Fibroblast of pulmonary artery (primary cell): ENCODE measurements around the gene PROS1.

Experiments
- DNase-seq: peaks from one replicate; pipeline ENCODE4 v3.0.0-alpha.2; 2010; ENCODE audit warnings: low read depth
- H3K4me3 ChIP-seq: replicated peaks from 2 replicates; pipeline ENCODE4 v1.5.1; 2011; ENCODE audit warnings: low read depth, mild to moderate bottlenecking, control low read depth, low read length, moderate library complexity
- TF ChIP-seq, protein P1 (sequence below): IDR thresholded peaks from 2 replicates; pipeline ENCODE4 v1.5.1; 2011; ENCODE audit warnings: mild to moderate bottlenecking, control low read depth, low read length, inconsistent platforms; ENCODE audit errors: missing control alignments

PROS1 gene

DNA sequence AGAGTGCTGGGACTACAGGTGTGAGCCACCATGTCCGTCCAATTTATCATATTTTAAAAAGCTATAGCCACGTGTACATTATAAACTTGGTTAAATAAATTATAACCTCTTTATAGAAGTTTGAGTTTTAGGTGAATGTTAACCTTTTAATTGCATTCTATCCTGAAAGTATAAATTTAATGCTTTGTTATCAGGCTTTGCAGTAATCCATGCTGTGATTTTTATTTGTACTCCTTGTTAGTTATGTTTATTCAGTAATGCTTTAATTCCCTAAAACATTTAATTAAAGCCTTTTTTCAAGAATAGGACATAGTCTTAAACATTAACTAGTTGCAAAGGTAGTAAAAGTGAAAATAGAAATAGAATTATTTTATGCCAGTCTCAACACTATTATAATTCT lies 17.9 kb upstream of the PROS1 start:
- H3K4me3 ChIP-seq = no peak overlapping the region
- TF ChIP-seq, protein P1, sequence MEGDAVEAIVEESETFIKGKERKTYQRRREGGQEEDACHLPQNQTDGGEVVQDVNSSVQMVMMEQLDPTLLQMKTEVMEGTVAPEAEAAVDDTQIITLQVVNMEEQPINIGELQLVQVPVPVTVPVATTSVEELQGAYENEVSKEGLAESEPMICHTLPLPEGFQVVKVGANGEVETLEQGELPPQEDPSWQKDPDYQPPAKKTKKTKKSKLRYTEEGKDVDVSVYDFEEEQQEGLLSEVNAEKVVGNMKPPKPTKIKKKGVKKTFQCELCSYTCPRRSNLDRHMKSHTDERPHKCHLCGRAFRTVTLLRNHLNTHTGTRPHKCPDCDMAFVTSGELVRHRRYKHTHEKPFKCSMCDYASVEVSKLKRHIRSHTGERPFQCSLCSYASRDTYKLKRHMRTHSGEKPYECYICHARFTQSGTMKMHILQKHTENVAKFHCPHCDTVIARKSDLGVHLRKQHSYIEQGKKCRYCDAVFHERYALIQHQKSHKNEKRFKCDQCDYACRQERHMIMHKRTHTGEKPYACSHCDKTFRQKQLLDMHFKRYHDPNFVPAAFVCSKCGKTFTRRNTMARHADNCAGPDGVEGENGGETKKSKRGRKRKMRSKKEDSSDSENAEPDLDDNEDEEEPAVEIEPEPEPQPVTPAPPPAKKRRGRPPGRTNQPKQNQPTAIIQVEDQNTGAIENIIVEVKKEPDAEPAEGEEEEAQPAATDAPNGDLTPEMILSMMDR = no peak
- no peak for DNase-seq

DNA sequence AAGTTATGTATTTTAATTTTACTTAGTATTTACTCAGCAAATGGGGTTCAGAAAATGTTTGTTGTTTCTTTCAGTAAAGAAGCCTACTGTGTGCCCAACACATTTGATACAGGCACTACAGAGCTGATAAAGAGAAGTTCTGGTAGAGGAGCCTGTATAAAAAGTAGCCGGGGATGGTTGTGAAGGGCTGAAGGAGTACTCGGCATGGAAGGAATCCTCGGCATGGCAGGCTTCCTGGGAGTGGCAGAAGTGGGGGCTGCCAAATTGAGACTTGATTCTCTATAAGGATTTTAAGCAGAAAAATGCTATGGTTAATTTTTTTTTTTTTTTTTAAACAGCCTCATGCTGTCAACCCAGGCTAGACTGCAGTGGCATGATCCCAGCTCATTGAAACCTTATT lies 15.5 kb upstream of the PROS1 start:
- no peak overlapping the region for H3K4me3 ChIP-seq
- TF ChIP-seq, protein P1 = no peak
- no peak for DNase-seq

DNA sequence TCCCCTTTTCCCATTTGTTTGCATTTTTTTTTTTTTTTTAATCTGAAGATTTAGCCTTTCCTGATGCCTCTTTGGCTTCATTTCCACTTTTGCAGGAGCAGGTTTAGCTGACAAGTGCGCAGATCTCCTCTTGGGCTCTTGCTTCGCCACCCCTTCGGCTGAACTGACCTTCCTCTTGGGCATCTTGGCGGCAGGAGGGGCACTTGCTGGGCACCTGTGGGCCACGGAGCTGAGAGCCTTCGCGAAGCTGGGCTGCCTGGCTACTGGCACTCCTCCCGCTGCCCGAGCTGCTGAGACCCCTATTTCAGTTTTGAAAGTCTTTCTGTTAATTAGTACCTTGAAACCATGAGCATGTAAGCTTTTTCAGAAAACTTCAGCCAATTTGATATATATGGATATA lies 15.1 kb upstream of the PROS1 start:
- H3K4me3 ChIP-seq = no peak overlapping the region
- TF ChIP-seq, protein P1 = no peak
- DNase-seq = no peak

DNA sequence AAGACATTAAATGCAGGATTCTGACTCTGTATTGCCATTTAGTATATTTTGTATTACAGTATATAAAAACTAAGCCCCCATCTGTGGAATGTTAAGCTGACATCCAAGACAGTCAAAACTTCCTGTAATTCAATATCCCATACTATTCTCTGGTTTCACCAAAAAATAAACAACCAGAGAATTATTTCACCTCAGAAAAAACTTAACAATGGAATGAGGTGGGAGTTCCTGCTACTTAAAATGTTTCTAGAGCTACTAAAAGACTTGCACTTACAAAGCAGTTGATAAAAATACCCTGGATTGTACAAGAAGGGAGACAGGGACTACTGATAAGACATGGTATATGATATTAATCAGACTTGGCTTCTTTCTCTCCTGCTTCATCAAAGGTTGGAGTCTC lies 14.6 kb upstream of the PROS1 start:
- peak; percentile 44 for DNase-seq
- TF ChIP-seq, protein P1 = no peak
- H3K4me3 ChIP-seq = no peak overlapping the region

DNA sequence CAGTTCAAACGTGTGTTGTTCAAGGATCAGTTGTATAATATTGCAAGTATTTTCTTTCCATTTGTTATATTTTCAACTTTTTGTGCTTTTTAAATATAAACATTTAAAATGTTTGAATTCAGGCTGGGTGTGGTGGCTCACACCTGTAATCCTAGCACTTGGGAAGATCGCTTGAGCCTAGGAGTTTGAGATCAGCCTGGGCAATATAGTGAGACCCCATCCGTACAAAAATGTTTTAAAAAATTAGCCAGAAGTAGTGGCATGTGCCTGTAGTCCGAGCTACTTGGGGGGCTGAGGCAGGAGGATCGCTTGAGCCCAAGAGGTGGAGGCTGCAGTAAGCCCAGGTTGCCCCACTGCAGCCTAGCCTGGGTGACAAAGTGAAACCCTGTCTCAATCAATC lies 10.9 kb upstream of the PROS1 start:
- no peak for DNase-seq
- no peak overlapping the region for H3K4me3 ChIP-seq
- TF ChIP-seq, protein P1 = no peak

DNA sequence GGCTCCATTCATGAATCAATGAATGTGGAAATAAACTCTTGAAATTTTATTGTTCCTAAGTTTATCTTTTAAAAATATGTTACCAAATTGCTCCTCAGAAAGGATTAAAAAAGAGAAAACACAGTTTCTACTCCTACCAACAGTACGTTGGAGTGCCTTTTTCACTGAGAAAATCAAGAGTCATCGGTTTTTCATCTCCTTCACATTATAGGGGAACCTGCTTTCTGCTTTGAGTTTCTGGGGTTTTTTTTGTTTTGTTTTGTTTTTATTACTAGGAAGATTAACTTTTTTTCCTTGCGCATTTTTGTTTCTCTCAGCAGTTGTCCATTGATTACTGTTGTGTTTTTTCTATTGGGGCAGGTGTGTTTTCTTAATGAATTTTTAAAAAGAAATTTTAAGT lies 9.7 kb upstream of the PROS1 start:
- no peak for DNase-seq
- TF ChIP-seq, protein P1 = no peak
- no peak overlapping the region for H3K4me3 ChIP-seq

DNA sequence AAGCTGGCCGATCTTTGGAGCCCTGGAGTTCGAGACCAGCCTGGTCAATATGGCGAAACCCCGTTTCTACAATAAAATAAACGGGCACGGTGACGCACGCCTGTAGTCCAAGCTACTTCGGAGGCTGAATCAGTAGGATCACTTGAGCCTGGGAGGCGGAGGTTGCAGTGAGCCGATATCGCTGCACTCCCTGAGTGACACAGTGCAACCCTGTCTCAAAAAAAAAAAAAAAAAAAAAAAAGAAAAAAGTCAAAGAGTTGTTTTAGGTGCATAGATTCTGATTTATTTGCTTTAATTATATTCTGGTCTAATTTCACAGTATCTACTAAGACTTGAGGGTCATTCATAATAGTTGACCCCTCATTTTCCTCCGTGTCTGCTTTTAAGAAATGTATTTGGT lies 8.0 kb upstream of the PROS1 start:
- TF ChIP-seq, protein P1 = no peak
- no peak overlapping the region for H3K4me3 ChIP-seq
- no peak for DNase-seq
